Stimulated activated CD4-positive, alpha-beta T cell treated with anti-CD3 and anti-CD28 coated beads, Interleukin-12 subunit alpha, Interleukin-12 subunit beta, amount 100 ng/mL, for 4 hours (primary cell): ENCODE data around the gene SLC6A12.
A peak's percentile ranks its signal among the peaks of the same experiment; 100 is the strongest.
"Not testable (repeated sequence)": the region's sequence is repeated elsewhere in the genome, so short reads cannot be mapped to it uniquely, and the experiment has no call there.

Source experiments
- DNase-seq: peaks from one replicate; pipeline ENCODE4 v3.0.0-alpha.2; 2020

SLC6A12 gene

DNA sequence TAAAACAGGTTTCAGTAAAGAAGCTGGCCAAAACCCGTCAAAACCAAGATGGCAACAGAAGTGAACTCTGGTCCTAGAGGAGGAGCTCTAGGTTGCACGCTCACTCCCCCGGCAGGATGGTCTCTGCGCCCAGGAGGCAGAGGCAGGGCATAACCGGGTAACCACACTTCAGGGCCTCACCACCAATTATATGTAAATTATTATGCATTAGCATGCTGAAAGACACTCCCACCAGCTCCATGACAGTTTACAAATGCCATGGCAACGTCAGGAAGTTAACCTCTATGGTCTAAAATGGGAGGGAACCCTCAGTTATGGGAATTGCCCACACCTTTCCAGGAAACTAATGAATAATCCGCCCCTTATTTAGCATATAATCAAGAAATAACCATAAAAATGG lies 20.1 kb upstream of the SLC6A12 start:
- no peak for DNase-seq

DNA sequence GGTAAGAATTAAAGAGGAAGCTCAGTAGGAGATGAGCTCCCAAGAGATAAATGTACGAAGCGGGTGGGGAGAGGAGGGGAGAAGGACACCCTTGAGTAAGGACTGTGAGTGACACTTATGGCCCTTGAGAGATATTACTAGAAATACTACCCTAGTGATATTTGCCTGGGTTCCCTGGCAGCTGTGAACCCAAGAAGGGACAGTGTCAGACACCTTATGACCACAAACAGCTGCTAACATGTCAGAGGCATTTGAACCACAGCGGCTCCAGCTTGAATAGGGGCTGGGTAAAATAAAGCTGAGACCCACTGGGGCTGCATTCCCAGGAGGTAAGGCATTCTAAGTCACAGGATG lies 19.6 kb upstream of the SLC6A12 start:
- DNase-seq: no peak

DNA sequence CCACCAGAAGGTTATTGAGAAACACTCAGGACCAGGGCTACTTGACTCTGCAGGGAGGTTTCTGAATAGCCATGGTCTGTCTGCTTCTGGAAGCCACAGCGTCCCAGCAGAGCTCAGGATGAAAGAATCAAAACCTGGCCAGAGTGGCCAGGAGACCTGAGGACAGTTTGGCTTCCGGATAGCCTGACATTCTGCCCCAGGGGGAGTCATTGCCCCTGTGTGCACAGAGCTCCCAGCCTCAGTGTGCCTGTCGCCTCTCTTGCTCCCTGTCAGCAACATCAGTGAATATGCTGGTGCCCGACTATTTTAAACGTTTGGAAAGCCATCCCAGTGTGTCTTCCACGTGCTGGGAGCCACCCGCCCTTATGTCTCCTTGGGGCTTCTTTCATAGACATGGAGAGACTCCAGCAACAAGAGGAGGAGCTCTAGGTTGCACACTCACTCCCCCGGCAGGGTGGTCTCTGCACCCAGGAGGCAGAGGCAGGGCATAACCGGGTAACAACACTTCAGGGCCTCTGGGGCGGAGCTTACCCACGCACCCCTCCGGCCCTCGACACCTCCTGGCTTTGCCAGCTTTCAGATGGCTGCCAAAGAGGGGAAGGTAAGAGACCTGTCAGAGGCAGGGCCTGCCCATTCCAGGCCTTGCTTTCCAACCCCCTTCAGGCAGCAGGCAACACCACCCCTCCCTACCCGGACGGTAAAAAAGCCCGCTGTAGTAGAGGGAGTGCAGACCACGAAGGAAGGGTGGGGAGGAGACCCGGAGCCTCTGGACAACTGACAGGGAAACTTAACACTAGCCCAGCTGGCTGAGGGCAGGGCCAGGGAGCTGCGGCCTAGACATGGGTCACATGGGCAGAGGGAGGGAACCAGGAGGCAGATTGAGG lies 19.0 kb upstream of the SLC6A12 start:
- no peak for DNase-seq

DNA sequence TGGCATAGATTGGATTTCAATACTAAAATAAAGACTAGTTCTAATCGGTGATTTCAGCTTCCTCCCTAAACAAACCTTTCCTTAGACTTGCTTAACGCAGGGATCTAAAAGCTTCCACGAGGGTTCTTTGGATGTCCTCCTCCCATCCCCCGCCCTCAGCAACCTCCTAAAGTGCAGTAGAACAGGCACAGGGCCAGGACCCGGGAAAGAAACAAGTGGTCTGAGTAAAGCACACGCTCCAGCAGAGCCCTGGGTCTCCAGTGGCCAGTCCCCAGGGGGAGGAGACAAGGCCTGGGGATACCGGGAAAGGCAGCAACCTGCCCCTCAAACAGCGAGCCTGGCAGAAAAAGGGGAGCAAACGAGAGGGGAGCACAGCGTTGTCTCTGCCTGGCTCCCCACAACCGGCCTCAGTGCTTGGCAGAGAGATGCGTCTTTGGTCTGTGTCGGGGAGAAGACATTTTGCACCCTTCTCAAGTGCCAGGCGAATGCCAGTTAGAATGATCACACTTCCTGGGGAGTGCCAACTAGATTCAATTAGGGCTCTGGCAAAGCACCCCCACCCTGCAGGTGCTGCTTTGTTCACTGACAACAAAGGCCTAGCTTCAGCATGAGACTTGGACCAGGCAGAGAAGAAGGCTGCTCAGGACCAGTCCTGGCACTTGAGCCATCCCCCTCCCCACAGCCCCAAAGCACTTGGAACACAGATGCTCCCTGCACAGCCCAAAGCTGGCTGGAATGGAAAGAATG lies 17.1 kb upstream of the SLC6A12 start:
- DNase-seq: no peak

DNA sequence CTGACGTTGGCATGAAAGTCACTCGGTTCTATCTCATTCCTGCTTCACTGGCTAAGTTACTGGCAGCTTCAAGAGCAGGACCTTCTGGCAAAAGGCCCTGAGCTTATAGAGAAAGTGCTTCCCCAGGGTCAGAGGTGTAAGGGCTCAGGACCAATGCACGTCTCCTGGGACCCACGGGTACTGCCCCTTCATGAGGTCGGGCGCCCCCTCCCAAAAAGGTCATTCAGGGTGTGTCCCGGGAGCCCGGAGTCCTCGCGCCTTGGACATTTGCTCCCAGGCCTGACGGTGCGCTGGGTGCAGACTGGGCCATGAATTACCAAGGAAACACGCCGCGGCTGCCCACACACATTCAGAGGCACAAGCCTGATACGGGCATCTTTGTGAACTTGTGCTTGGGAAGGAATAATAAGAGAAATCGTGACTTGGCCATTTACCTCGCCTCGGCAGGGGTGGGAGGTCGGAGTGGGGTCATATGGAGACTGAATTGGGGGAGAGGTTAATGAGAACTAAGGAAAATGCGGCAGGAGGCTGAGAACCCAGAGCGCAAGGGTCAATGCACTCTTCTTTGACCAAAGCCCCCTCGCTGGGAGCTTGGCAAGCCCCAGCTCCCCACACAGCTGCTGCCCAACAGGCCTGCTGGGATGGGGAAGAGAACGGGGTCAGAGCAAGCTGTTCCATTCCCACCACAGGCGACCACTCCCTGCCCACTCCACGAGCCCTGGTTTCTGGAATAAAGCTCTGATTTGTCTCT lies 15.7 kb upstream of the SLC6A12 start:
- DNase-seq: no peak

DNA sequence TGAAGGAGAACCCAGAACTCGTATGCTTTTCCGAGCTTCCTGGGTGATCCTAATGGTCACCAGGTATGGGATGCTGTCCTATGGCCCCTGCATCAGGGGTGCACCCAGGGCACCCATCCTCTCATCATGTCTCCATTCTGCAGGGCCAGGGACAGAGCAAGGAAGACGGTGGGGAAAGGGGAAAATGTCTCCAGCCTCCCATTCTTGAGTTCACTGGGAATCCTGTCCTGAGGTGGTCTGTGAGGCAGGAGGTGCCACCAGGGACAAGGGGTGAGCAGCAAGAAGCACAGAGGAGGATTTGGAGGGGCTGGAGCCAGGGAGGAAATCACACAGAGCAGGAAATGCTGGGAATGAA lies 14.9 kb upstream of the SLC6A12 start:
- DNase-seq: no peak

DNA sequence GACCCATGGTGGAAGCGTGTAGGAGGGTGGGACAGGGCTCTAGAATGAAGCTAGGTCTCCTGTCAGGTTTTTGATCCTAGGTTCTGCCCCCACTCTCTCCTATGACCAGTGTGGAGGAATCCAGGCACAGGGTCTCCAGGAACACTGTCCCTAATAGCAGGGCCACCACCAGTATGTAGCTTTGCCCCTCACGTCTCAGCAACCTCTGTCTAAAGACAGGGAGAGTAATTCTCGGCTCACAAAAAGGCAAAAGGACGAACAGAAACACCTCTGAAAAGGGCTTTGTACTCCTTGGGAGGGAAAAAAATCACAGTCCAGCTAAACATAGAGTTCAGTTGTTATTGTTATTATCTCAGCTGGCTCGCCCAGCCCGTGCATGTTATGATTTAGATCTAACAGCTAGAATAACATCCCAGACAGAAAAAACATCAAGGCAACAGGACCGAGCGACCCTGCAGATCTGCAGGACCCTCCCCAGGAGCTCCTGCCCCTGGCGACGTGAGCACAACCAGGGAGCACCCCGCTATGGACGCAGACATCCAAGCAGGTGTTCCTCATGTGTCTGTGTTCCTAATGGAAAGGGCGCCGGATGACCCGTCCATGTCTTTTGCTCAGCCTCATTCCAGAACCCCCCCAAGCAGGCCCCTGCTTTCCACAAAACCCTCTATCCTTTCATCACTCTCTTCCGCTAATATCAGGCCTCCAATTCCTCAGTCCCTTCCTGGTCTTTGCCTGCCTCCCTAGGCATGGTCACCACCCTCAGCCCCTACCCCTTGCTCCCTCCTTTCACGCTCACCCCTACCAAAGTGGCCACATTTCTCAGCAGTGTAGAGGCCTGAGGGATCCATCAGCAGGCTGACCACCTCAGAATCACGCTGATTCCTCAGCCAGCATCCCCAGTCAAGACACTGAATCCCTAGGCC lies 14.2 kb upstream of the SLC6A12 start:
- DNase-seq: no peak

DNA sequence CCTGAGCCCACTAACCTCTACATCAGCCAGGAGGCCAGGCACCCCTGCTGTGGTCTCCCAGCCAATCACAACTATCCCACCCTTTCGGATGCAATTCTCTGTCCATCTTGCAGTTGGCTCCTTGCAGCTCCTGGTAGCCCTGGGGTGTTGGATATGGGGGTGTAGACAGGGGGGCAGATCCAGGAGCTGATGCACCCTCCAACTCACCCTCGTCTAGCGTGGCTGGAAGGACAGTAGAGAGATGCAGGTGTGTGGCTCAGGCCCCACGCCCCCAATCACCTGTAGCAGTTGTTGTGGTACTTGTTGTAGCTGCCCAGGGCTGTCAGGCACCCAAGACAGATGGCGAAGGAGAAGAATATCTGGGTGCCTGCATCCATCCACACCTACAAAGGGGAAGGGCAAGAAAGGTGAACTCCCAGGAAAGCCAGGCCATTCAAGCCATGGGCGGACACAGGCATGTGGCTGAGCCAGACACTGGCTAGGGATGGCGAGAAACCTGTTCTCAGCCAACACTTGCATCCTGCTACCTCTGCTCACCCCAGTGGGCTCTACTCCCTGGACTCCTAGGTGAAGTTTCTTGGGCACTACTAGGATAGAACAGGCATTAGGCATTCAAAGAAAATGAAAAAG lies 13.4 kb upstream of the SLC6A12 start:
- DNase-seq: no peak

DNA sequence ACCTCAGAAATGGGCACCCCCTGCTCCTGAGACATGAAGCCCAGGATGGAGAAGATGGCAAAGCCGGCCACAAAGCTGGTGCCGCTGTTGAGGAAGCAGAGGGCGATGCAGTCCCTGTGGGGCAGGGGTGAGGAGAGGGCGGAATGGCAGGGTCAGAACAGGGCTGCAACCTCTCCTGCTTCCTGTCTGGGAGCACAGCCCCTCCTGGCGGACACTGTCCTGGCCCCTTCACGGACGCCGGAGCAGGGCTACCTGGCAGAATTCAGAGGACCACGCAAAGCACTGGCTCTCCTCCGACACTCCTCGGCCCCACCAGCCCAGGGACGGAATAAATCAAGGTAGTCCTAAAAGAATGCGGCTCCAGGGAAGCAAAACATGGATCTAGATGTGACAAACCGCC lies 12.4 kb upstream of the SLC6A12 start:
- DNase-seq: no peak

- DNase-seq: no peak
These were observed 11.1 kb upstream of the SLC6A12 start for GRCh38 chr12:225012-225411.

DNA sequence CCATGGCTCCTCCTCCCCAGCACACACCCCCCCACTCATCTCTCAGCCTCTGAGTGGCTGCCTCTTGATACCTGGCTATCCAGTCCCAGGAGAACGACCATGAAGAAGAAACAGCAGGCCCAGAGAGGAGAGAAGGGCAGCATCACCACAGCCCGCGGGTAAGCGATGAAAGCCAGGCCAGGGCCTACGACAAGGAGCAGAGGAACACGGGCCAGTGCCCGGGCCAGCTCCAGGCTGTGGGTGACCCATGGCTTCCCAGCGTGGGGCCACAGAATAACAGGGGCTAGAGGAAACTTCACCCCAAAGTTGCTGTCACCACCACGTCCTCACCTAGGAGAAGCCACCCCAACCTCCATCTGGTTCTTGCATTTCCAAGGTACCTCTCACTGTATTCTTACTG lies 10.4 kb upstream of the SLC6A12 start:
- DNase-seq: no peak

GRCh38 chr12:223841-224240 lies 9.9 kb upstream of the SLC6A12 start:
- no peak for DNase-seq

DNA sequence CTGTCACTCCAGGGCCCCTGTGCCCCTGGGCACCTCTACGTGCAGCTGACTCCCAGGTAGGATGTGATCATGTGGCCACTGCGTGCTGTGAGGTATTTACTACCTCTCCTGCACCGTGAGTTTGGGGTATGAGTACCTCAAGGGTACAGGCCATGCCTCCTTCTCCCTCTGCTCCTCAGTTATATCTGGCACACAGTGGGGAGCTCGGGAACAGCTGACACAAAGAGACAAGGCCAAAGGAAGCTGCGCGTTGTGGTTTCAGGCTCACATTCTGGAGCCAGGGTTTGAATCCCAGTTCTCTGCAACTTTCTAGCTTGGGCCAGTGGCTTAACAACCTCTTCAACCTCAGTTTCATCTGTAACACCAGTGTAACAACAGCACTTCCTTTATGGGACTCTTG lies 7.8 kb upstream of the SLC6A12 start:
- no peak for DNase-seq

- DNase-seq: no peak
These were observed 7.1 kb upstream of the SLC6A12 start for GRCh38 chr12:220946-221550.

DNA sequence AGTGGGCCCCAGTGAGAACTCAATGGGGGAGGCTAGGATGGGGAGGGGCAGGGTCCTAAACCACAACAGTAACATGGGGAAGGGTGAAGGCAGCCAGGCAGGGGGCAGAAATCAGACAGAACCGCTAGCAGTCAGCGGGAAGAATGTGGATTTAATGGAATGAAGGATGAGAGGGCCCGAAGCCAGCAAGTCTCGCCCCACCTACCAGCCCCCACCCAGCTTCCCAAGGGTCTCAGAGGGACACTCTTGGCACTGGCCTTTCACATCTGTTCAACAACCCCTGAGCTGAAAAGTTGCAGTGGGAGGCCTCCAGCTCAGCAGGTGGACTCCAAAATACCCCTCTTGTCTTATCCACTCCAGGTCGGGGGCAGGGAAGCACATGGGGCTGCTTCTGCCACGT lies 6.5 kb upstream of the SLC6A12 start:
- no peak for DNase-seq

- DNase-seq: peak; percentile 13
These were observed 6.0 kb upstream of the SLC6A12 start for GRCh38 chr12:219891-220352.

- DNase-seq: no peak
These were observed 5.0 kb upstream of the SLC6A12 start for GRCh38 chr12:218728-219590.

GRCh38 chr12:218221-218620 lies 4.3 kb upstream of the SLC6A12 start:
- DNase-seq: no peak

GRCh38 chr12:217029-217428 lies 3.1 kb upstream of the SLC6A12 start:
- DNase-seq: not testable (repeated sequence)

DNA sequence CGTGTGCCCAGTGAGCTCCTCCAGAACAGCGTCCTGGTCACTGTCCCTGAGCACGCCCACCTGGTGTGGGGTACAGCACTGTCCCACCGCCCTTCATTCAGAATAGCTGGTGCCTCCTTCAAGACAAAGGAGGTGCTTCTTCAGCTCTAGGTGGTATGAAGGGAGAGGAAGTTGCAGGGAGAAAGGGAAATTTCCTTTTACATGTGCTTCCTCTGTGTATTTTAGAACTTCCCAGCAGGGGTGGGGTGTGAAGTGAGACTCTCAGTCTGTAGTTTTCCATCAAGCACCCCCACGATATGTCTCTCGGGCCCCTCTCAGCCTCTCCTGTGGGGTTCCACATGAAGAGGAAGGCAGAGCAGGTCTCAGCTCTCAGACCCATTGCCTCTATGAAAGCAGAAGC lies 1.2 kb upstream of the SLC6A12 start:
- DNase-seq: no peak

DNA sequence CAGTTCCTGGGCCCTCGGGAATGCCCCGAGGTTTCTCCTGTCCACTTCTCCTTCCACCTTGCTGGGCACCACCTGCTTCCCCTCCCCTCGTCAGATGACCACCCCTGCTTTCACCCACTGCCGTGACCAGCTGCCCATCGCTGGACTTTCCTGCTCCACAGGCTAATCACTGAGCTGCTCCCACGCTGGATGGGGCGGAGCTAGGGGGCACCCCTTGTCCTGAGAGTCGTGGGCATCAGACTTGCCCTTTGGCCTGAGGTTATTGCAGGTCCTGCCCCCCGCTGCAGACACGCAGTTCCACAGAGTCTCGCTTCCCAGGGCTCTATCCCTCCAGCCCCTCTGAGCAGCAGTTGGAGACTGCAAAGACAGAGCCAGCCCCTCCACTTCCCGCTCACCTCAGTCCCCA lies 427 bp downstream of the SLC6A12 start:
- DNase-seq: no peak
